GM12864 (cell line): ENCODE data around the gene PRR36.
A peak's percentile ranks its signal among the peaks of the same experiment; 100 is the strongest.

ENCODE experiments used
- DNase-seq: peaks from one replicate; pipeline ENCODE4 v3.0.0-alpha.2; 2011; ENCODE audit warnings: low read depth
- H3K4me3 ChIP-seq: 2 replicates; pipeline ENCODE4 v1.5.1; 2011; ENCODE audit warnings: mild to moderate bottlenecking, low read depth, low read length, control low read depth
- TF ChIP-seq, protein P1 (sequence below): IDR thresholded peaks from 2 replicates; pipeline ENCODE4 v1.5.1; 2011; ENCODE audit warnings: low read depth, mild to moderate bottlenecking, moderate library complexity, low read length, control low read depth, inconsistent platforms; ENCODE audit errors: missing control alignments

The PRR36 gene

DNA sequence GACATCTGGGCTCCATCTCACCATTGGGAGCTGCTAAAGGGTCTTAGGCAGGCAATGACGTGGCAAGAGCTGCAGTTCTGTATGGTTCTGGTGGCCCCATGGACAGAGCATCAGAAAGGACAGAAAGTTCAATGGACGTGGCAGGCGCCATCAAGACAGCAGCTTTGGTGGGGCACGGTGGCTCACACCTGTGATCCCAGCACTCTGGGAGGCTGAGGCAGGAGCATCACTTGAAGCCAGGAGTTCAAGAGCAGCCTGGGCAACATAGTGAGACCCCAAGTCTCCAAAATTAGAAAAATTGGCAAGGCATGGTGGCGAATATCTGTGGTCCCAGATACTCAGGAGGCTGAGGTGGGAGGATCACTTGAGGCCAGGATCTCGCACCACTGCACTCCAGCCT lies 34.7 kb downstream of the PRR36 start:
- no peak for DNase-seq
- no peak overlapping the region for H3K4me3 ChIP-seq
- TF ChIP-seq, protein P1, sequence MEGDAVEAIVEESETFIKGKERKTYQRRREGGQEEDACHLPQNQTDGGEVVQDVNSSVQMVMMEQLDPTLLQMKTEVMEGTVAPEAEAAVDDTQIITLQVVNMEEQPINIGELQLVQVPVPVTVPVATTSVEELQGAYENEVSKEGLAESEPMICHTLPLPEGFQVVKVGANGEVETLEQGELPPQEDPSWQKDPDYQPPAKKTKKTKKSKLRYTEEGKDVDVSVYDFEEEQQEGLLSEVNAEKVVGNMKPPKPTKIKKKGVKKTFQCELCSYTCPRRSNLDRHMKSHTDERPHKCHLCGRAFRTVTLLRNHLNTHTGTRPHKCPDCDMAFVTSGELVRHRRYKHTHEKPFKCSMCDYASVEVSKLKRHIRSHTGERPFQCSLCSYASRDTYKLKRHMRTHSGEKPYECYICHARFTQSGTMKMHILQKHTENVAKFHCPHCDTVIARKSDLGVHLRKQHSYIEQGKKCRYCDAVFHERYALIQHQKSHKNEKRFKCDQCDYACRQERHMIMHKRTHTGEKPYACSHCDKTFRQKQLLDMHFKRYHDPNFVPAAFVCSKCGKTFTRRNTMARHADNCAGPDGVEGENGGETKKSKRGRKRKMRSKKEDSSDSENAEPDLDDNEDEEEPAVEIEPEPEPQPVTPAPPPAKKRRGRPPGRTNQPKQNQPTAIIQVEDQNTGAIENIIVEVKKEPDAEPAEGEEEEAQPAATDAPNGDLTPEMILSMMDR, result no peak

DNA sequence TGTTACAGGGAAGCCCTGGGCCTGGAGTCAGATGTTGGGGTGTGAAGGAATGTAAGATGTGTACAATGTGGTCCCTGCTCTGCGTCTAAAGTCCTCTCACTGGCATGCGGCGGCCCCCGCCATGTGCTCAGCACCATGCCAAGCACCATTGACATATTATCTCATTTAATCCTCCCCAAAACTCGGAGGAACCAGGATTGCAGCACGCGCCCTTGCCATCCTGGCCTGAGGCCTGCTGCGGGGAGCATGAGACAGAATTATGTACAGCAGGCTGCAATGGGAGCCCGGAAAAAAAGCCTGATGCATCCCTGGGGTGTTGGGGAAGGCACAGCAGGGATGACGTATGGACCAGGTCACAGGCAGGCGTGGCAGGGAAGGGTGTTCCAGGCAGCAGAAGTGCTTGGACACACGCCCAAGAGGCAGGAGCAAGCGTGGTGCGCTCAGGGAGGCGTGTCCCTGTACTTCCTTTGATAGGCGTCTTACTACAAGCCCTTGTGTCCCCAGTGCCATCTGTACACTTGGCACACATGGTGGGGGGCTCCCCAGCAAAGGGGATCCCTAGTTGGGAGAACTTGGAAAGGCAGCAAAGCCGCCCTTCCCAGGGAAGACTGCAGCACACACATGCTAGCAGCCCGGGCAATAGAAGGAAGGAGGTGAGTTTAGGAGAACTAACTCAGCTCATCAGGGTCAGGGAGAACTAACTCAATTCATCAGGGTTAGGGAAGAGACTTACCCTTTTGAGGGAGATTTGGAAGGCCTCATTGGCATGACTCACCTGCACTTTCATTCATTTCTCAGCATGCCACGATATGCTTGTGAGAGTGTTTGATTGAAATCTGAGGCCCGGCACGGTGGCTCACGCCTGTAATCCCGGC lies 40.7 kb downstream of the PRR36 start:
- TF ChIP-seq, protein P1, result no peak
- no peak for DNase-seq
- H3K4me3 ChIP-seq, result no peak overlapping the region

DNA sequence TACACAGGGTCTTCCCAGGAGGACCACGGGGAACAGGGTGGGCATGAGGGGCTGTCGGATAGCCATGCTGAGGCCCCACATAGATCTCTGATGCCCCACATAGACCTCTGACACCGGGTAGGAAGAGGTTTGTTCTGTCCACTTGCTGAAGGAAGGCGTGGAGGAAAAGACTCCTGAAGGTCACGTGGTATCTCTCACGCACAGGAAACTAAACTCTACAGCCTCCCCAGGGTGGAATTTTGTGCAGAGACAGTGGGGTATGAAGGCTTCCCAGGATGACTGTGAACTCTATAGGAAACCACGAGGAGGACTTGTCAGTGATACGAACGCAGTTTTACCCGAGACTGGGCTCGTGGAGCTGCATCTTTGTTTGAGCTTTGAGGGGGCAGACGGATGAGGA lies 41.4 kb downstream of the PRR36 start:
- no peak overlapping the region for H3K4me3 ChIP-seq
- no peak for DNase-seq
- TF ChIP-seq, protein P1, result no peak

DNA sequence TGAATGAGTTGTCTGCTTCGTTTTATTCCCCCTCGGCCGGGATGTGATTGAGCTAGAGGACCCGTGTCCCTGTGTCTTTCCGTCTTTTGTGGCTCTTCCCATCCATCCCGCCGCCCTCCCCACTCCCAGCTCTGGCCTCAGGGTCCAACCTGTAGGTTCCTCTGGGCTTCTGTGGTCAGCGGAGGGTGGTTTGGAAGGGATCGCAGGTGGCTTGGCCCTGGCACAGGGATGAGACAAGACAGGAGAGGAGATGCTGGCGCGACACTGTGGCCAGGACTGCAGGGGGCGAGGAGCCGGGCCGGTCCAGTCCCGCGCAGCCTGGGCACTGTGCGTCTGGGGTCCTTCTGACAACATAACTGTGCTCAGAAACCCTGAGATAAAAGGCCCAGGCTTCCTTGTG lies 42.2 kb downstream of the PRR36 start:
- H3K4me3 ChIP-seq, result no peak overlapping the region
- TF ChIP-seq, protein P1, result no peak
- no peak for DNase-seq

DNA sequence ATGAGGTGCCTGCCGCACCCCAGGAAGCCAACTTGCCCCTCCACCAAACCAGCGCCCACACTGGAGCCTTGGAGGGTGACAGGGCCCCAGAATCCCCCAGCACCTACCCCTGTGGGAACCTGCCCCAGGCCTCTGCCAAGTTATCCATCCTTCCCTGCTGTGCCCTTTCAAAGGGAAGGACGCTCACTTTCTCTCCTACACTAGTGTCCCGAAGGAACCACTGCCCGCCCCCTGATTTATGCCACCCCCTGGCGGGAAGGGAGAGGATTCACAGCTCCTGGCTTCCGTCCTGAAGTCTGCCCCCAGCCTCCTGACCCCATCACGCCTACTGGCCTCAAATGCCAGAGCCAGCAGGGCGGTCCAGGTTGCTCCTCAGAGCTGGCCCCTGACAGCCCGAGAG lies 42.7 kb downstream of the PRR36 start:
- H3K4me3 ChIP-seq, result no peak overlapping the region
- DNase-seq, result no peak
- TF ChIP-seq, protein P1, result peak; percentile 49

DNA sequence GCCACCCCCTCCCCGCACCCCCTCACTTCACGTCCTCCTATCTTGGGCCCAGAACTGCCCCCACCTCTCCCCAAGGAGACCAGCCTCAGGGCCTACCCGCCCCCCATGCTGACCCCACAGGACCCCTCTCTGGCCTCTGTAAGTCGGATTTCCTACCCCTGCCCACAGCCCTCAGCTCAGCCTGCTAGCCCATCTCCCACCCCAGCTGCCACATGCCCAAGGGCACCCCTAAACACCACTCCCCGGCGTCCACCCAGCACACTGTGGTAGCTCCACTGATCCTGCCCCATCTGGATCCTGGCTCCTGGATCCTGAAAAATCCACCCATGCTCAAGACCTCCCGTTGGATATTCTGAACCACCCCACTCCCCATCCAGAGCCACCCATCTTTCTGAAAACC lies 43.4 kb downstream of the PRR36 start:
- peak overlapping the region; percentile 56 for H3K4me3 ChIP-seq
- TF ChIP-seq, protein P1, result no peak
- no peak for DNase-seq
